HK-2 (cell line): Measurements from ENCODE around the gene NRP1.
"Not testable (repeated sequence)": the region's sequence is repeated elsewhere in the genome, so short reads cannot be mapped to it uniquely, and the experiment has no call there.

Experiments used
- DNase-seq: peaks from one replicate; pipeline ENCODE4 v3.0.0-alpha.2; 2018; ENCODE audit not compliant: unreplicated experiment

NRP1 gene

DNA sequence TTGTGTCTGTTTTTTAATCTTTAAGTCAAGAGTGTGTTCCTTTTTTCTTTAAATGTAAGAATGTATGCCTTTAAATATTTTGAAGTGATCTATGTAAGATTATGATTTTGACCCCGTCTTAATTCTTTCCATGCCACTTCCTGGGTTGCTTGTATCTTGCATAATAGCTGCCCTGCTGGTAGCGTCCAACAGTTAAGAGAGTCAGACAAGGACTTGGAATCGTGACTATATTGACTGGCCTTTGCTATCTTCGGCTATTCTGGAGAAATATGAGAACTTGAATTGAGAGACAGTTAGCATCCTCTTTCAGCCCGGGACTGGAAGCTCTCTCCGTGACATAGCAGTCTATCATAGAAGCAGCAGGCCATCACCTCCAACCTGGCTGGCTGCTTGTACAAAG is 13.0 kb downstream of the NRP1 start:
- DNase-seq: no peak

DNA sequence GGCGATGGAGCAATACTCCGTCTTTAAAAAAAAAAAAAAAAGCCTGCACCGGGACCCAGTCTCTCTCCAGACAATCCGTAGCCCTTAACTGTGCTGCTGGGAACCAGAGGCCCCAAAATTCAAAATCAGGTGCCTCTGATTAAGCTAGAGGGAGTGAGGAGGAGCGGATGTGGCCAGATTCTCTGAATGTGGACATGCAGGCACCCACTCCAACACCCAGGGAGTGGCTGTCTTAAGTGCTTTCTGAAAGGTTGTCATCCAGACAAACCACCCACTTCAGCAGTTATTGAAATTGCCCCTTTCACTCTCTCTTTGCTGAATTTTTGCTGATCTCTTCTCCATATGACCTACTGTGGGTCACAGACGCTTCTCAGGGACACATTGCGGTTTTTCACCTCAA is 14.2 kb downstream of the NRP1 start:
- DNase-seq: no peak

DNA sequence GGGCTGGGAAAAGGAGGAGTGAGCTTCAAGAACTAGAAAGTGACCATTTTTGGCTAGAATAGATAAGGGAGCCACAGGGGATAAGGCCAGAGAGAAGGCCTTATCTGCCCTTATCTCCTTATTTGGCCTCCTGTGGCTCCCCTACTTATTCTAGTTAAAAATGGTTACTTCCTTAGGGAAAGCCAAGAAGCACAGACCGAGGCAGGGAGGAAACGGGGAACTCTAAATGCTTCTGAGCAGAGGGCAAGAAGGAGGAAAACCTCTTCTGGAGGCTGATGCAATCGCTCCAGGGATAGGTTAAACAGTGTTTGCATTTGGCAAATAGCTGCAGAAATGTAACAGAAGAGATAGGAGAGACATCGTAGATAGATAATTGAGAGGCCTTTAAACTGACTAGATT is 18.6 kb downstream of the NRP1 start:
- DNase-seq: no peak

DNA sequence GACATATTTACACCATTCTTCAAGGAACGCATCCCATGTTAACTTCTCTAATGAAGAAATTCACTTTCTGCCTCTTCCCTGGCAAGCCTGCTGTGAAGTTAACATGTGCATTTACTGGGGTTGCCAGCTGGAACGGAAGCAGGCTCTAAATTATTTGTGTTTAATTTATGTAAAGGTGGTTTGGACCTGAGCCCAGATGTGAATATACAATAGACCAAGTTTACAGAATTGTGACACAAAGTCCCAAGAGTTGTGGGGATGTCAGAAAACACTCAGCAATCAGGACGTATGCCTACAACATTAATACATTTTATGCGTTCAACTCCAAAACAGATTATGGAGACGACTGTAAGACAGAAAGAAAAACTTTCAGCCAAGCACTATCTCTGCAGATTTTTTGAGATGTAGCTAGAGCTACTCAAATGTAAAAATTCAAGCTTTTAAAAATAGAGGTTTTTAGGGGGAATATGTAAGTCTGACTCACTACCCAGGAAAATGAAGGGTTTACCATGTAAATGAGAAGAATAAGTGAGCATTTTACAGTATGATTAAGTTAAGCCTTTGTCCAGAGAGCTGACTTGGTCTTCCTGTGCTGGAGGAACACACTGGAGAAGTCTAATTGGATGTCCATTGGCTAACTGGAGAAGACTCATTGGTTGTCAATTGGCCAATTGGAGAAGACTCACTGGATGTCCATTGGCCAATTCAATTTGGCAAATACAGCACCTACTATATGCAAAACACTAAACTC is 19.5 kb downstream of the NRP1 start:
- DNase-seq: no peak

DNA sequence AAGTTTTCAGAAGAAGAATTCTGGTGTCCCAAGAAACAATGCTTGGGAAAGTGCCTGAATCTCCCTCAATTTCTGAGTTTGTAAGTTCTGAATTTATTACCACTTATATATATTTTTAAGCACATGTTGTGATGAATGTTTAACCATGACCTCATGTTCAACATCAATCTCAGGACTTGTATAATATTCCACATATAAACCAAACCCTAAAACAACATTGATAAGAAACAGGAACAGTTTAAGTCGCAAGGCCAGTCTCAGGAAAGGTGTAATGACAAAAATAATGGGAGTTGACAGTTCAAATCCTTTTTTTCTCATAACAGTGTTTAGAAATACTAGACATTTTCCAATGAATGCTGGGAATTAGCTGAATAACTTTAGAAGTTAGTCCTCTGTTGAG is 22.8 kb downstream of the NRP1 start:
- no peak for DNase-seq

DNA sequence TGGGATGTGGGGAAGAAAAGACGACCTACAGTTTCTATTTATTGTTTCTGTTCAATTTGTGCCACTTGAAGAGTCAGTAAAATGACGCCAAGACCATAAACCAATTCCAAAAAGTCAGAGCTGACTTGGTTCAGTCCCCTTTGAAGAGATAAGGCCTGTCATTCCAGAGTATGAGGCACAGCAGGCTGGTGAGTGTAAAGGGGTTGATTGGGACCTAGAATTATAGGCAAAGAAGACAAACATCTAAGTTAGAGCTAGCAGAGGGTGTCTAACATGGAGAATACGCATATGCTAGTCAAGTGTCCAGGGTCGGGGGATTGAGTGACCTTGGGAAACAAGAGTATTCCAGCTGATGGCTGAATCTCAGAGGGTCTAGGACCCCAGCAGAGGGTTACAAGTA is 23.6 kb downstream of the NRP1 start:
- no peak for DNase-seq

DNA sequence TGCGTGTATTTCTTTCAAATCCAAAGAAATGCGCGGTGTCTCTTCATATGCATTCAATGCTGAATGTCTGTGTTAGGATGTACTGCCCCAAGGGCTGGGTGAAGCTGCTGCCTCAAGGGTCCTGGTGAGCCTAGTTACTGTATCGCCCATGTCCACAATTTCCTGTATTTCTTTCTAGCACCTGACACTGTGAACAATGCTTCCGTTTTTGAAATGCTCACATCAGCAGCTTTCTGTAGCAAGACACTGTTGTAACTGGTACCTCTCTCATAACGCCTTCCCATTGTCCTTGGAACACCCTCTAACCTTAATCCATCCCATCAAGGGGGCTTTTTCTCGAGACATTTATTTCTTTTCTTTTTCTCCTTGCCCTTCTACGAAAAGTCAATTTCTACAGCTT is 25.1 kb downstream of the NRP1 start:
- no peak for DNase-seq

DNA sequence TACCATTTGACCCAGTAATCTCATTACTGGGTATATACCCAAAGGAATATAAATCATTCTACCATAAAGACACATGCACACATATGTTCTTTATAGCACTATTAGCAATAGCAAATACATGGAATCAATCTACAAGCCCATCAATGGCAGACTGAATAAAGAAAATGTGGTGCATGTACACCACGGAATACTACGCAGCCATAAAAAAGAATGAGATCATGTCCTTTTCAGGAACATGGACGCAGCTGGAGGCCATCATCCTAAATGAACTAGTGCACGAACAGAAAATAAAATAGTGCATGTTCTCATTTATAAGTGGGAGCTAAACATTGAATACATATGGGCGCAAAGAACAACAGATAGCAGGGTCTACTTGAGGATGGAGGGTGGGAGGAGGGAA is 26.6 kb downstream of the NRP1 start:
- no peak for DNase-seq

DNA sequence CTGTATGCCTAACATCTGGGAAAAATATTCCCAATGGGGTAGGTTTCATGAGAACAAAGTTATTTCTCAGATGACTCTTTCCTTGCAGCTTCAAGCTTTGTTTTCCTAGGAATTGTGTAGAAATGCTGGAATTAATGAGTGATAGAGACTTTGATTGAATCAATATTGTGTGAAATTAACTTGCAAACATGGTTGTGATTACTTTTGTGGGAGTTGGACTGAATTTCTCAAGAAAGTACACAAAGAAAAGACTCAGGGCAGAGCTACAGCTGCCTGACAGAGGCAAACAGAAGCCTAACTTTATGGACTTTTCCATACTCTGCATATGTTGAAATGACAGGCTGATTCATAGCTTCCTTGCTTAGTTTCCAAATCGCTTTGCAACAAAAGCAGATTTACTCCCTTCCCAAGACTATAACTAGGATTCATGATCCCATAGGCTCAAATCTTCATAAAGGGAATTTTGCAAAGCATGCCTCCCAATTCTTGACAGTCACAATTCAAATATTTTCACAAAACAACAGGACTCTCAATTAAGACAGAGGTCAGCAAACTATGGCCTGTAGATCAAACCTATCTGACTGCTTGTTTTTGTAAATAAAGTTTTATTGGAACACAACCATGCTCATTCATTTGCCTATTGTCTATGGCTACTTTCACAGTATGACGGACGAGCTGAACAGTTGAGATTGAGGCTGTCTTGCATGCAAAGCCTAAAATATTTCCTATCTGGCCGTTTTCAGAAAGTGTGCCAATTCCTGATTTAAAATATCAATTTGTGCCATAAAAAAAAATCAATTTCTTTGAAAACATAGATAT is 27.6 kb downstream of the NRP1 start:
- no peak for DNase-seq

DNA sequence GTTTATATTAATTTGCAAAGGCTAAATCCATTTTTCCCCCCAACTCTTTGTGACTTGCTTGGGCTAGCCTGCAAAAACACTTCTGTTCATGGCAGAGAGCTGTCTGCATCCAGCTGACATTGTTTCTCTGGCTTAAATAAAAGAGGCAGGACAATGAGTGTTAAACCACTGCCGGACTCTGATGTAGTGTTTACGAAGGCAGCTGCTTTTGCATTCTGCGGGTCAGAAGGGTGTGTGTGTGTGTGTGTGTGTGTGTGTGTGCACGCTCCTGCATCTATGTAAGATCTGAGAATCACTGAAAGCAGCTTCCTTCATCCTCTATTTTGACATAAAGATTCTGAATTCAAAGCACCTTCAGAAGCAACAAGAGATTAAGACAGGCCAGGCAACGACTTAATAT is 28.3 kb downstream of the NRP1 start:
- no peak for DNase-seq

DNA sequence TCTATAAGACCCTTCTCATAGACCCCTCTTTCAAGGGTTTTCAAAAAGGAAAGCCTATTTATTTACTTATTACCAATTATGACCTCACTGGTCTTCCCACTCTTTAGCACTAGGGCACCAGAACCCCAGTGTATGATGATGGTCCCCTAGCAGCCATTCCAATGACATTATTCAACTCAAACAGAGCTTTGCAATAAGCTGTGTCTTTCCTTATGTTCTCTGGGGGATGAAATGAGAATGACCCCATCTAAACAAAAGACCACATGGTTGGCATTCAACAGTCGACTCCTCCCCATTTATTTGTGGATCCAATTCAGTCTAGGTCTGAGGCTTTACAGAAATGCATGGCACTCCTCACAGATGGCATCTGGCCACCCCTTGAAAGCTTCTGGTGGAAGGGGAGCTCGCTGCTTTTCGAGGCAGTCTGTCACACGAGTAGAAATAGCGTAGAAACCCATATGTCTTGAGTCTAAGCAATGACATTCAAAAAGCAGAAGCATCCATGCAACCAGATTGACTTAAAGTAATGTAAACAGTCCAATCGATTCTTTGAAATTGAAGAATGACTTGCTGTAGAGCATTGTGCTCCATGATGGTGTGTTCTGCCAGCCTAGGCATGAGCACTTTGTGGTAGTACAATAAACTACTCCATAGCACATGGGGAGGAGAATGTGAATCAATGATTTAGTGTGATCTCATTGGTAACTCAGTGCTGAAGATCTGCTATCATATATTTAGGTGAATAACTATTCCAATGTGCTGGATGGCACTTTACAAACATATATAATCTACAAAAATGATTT is 29.8 kb downstream of the NRP1 start:
- DNase-seq: no peak

DNA sequence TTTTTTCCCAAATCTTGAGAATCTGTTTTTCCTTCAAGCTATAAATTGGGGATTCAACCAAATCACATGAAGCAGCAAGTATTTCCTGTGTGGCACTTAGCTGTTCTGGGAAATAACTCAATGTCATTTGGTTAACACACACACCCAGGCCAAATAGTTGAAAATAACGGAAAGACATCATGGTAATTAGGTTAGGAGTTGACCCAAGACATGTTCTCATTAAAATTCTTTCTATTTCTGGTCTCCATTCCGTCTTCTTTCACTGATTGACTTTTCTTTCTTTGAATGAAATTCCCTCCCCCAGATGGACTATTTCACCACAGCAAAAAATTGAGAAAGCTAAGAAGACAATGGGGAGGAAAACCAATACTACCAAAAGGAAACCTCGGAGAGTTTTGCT is 30.5 kb downstream of the NRP1 start:
- no peak for DNase-seq

DNA sequence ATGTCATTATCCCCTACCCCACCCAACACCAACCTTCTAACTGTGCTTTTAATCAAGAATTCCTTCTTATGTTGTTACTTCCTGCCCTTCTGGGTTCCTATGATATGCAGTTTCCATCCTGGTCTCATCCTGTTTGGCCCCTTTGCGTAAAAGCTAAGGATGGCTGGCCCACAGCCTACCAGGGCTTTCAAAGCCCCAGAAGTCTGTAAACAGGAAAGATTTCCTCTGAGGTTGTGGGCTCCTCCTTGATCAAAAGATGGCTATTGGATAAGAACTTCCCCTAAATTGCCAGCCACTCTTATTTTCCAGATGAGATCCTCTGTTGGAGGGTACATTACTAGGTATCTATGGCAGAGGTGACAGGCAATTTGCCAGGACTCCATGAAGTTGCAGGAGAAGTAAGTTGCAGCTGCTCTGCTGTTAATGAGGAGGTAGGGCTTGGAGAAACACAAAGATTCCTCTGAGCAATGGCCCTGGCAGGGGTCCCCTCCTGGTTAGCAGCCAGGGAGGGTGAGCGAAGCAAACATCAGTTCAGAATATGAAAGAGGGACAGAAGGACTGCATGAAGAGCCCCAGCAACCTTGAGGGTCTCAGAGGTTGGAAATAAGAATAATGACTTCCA is 32.1 kb downstream of the NRP1 start:
- no peak for DNase-seq

DNA sequence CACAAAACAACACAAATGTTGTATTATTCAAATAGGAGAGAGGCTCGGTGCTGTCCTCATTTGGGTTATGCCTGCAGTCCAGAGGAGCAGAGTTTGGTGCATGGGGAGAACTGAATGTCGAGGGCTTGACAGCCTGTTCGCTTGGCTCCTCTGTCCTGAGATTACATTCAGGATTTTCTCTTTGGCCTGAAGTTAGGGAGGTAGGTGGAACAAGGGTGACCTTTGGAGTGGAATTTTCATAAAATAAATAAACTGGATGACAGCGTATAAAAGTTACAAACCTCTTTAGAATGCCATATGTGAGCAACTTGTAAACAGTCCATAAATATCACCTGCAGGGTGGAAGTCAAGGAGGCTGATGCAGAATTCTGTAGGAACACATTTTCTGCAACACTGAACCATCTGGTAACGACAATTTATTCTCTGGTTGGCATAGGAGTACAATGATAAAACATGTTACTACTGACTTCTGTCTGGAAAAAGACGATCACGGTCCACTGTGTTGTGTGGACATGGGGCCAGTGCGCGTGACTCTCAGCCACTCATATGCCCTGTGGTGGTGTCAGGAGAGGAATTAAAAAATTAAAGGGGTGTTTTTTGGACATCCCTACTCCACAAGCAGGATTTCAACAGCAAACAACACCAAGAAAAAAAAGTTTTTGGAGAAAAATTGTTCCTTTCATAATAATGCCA is 33.2 kb downstream of the NRP1 start:
- DNase-seq: no peak

DNA sequence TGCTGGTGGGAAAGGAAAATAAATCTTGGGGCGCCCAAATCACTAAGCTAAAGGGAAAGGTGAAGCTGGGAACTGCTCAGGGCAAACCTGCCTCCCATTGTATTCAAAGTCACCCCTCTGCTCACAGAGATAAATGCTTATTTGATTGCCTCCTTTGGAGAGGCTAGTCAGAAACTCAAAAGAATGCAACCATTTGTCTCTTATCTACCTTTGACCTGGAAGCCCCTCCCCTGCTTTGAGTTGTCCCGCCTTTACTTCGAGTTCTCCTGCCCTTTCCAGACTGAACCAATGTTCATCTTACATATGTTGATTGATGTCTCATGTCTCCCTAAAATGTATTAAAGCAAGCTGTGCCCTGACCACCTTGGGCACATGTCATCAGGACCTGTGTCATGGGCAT is 33.9 kb downstream of the NRP1 start:
- DNase-seq: not testable (repeated sequence)

DNA sequence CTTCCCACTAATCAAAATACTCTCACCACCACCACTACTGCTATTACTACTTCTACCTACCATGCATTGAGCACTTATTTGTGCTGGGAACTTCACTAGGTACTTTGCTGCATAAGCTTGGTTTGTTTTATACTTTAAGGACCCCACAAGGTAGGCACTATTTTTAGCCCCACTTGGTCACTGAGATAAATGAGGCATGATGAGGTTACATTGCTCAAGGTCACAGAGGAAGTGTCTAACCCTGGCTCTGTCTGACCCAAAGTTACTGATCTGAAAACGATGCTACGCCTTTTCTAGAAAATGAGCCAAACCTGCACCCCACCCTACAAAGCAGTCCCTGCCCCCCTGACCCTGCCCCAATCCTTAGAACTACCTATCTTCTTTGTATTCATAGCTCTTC is 35.6 kb downstream of the NRP1 start:
- DNase-seq: no peak

DNA sequence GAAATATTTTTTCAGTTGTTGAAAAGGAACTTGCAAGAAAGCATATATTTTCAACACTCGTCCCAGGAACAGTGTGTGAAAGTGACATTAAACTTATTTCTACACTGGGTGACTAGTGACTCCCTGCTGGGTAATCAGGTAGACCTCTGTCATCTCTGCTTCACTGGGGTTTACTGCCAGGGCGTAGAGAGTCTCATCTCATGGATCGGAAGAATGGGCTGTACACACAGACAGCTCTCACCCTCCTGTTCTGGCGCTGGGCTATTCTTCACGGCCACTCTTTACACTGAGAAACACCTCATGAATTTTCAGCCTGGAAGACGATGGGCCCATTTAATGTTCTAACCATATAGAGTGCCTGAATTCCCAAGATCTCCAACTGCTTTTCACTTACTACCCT is 36.4 kb downstream of the NRP1 start:
- no peak for DNase-seq

DNA sequence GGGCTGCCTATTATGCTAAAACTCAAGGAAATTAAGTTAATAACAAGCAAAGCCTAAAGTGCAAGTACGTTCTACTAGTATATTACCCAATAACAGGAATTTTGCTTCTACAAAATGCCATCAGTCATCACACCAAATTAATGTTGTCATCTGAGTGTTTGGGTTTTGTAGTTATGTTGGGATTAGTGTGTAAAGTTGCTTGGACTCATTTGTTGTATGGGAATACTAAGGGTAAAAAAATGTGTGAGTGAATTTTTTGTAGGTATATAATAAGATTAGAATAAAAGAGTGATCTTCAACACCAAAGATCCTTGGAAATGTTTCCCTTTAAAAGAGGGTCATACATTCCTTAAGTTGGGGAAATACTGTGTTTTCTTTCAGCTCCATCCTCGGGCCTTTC is 38.6 kb downstream of the NRP1 start:
- no peak for DNase-seq

DNA sequence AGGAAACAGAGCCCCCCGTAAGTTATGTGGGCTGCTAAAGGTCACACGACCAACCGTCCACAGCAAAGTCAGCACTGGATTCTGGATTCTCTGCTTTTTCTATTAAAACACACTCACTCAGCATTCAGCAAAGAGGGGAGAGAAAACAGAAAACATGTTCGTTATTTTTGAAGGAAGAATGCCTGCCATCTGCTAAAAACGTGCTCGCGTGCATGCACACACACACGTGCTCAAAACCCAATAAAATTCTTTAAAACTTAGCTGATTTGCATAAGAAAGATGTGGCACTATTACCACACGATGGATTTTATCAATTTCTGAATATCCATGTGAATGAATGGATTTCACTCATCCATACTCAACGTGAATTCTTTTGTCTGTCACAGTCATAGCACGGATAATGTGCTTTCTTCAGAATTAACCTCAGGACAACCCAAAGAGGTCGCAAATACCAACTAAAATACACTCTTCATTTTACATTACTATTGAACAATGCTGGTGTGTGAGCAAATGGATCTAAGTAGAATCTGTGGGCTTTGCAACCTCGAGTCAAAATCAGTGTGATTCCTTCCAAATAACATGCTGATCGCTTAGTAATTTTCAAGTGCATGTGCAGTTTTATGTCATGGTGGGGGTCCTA is 40.8 kb downstream of the NRP1 start:
- DNase-seq: no peak

DNA sequence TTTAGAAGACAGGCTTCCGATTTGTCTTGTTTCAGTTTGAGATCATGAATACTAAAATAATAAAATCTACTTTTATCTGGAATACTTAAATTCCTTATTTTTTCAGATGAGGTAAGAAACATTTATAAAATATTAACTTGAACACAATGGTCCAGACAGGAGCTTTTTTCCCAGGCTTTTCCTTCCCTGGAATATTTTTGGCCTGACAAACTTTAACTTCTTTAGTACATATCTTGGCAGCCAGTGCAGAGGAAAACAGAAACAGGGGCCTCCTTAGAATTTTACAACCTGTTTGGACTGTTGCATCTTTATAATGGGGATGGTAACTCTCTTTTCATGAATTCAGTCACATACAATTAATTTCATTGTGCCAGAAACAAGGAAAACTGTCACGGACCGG is 41.4 kb downstream of the NRP1 start:
- no peak for DNase-seq

DNA sequence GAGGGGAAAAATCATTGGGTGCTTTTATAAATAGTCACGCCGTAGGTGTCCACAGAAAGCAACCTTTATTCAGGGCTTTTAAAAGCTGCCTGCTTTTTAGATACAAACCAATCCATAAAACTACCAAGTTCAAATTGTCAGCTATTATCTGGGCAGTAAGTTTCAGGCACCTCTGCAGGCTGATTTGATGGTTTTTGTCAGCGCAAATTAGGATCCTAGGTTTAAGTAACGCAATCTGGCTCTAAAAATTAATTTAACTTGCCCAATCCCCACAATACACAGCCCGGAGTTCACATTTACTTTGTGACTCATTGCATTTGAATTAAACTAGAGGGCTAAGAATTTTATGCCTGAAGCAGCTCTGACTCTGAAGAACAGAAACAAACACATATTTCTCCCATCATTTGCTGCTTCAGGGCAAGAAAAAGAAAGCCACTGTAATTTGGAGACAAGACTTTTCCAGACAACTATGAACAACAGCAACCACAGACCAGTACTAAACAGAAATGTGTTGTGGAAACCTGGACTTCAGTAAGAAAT is 43.3 kb downstream of the NRP1 start:
- DNase-seq: no peak
